DND-41 (cell line): ENCODE measurements around the gene RAPGEF1.

Experiments used
- ATAC-seq: fragments of 200-7000 bp; cut with Tn5 transposase; 3 replicates; pipeline ENCODE4 v1.9.1; 2021; ENCODE audit warnings: low read depth; ENCODE audit not compliant: insufficient read depth
- DNase-seq: peaks from one replicate; pipeline ENCODE4 v3.0.0-alpha.2; 2020
- H2AFZ ChIP-seq: 2 replicates; pipeline ENCODE4 v1.6.0; 2012; ENCODE audit warnings: low read depth, low read length
- H3K27ac ChIP-seq: 2 replicates; pipeline ENCODE4 v1.5.1; 2012; ENCODE audit warnings: low read length, inconsistent platforms
- H3K27me3 ChIP-seq: fragments of 200-600 bp; sonication (generic); 2 replicates; pipeline ENCODE4 v1.6.0; 2012; ENCODE audit warnings: low read length, mild to moderate bottlenecking, inconsistent platforms; ENCODE audit not compliant: insufficient read depth, poor library complexity
- H3K36me3 ChIP-seq: 2 replicates; pipeline ENCODE4 v1.5.1; 2012; ENCODE audit warnings: low read length, inconsistent platforms; ENCODE audit not compliant: insufficient read depth
- H3K4me1 ChIP-seq: 2 replicates; pipeline ENCODE4 v1.5.1; 2012; ENCODE audit warnings: mild to moderate bottlenecking, low read length; ENCODE audit not compliant: insufficient read depth
- H3K4me2 ChIP-seq: 2 replicates; pipeline ENCODE4 v1.6.0; 2012; ENCODE audit warnings: mild to moderate bottlenecking, moderate library complexity, low read length, inconsistent platforms; ENCODE audit not compliant: insufficient read depth
- H3K4me3 ChIP-seq, 2 experiments: fragments of 200-600 bp in 1 of 2; shearing (Covaris generic) in 1 of 2; 2 replicates each; pipeline ENCODE4 v1.5.1; 2012 to 2016; ENCODE audit warnings: inconsistent platforms in 2 of 2, low read length in 2 of 2, mild to moderate bottlenecking in 2 of 2, low read depth in 1 of 2, moderate library complexity in 1 of 2
- H3K79me2 ChIP-seq: 2 replicates; pipeline ENCODE4 v1.6.0; 2012; ENCODE audit warnings: low read length, inconsistent platforms; ENCODE audit not compliant: insufficient read depth
- H3K9ac ChIP-seq: 2 replicates; pipeline ENCODE4 v1.6.0; 2012; ENCODE audit warnings: low read depth, mild to moderate bottlenecking, inconsistent platforms, low read length, moderate library complexity
- H3K9me3 ChIP-seq: 2 replicates; pipeline ENCODE4 v1.5.1; 2012; ENCODE audit warnings: low read length, moderate library complexity, mild to moderate bottlenecking, inconsistent platforms; ENCODE audit not compliant: insufficient read depth, severe bottlenecking
- H4K20me1 ChIP-seq: 2 replicates; pipeline ENCODE4 v1.6.0; 2012; ENCODE audit warnings: low read length; ENCODE audit not compliant: insufficient read depth
- EZH2 ChIP-seq: IDR thresholded peaks from 3 replicates; pipeline ENCODE4 v1.6.1; 2012; ENCODE audit warnings: borderline replicate concordance, low read depth, mild to moderate bottlenecking, moderate library complexity, low read length, inconsistent platforms; ENCODE audit not compliant: severe bottlenecking
- TF ChIP-seq, protein P1 (sequence below): IDR thresholded peaks from 2 replicates; pipeline ENCODE4 v1.5.1; 2012; ENCODE audit warnings: borderline replicate concordance, low read length, moderate library complexity, mild to moderate bottlenecking; ENCODE audit not compliant: poor library complexity, severe bottlenecking; ENCODE audit errors: extremely low read depth

The RAPGEF1 gene

GRCh38 chr9:131784748-131785501 is 45.0 kb upstream of the RAPGEF1 start:
- Histone ChIP-seq H3K36me3 (no peaks in the 10 kb centered on the region), H3K4me3 (no peak overlapping the region), H3K27ac (no peak overlapping the region), H3K9me3 (no peaks in the 10 kb centered on the region), H3K9ac (no peak overlapping the region), H2AFZ (no peak overlapping the region), H3K79me2 (no peaks in the 10 kb centered on the region), H3K4me2 (no peak overlapping the region), H3K27me3 (no peaks in the 10 kb centered on the region), H3K4me1 (no peaks in the 10 kb centered on the region), H4K20me1 (no peaks in the 10 kb centered on the region)
- ATAC-seq (no peak), DNase-seq (no peak)
- TF ChIP-seq, protein P1, sequence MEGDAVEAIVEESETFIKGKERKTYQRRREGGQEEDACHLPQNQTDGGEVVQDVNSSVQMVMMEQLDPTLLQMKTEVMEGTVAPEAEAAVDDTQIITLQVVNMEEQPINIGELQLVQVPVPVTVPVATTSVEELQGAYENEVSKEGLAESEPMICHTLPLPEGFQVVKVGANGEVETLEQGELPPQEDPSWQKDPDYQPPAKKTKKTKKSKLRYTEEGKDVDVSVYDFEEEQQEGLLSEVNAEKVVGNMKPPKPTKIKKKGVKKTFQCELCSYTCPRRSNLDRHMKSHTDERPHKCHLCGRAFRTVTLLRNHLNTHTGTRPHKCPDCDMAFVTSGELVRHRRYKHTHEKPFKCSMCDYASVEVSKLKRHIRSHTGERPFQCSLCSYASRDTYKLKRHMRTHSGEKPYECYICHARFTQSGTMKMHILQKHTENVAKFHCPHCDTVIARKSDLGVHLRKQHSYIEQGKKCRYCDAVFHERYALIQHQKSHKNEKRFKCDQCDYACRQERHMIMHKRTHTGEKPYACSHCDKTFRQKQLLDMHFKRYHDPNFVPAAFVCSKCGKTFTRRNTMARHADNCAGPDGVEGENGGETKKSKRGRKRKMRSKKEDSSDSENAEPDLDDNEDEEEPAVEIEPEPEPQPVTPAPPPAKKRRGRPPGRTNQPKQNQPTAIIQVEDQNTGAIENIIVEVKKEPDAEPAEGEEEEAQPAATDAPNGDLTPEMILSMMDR: no peak
- no peak for TF ChIP-seq EZH2

GRCh38 chr9:131781069-131781468 is 41.2 kb upstream of the RAPGEF1 start:
- DNase-seq (no peak), ATAC-seq (no peak)
- no peaks in the 10 kb centered on the region for H3K4me1 ChIP-seq
- H3K27ac ChIP-seq: no peak overlapping the region
- no peak overlapping the region for H3K4me2 ChIP-seq
- no peaks in the 10 kb centered on the region for H3K27me3 ChIP-seq
- no peaks in the 10 kb centered on the region for H3K9me3 ChIP-seq
- H3K4me3 ChIP-seq: no peak overlapping the region
- no peak overlapping the region for H3K9ac ChIP-seq
- H3K79me2 ChIP-seq: no peaks in the 10 kb centered on the region
- no peak for TF ChIP-seq EZH2
- TF ChIP-seq, protein P1: no peak
- H3K36me3 ChIP-seq: no peaks in the 10 kb centered on the region
- no peak overlapping the region for H2AFZ ChIP-seq
- H4K20me1 ChIP-seq: no peaks in the 10 kb centered on the region

DNA sequence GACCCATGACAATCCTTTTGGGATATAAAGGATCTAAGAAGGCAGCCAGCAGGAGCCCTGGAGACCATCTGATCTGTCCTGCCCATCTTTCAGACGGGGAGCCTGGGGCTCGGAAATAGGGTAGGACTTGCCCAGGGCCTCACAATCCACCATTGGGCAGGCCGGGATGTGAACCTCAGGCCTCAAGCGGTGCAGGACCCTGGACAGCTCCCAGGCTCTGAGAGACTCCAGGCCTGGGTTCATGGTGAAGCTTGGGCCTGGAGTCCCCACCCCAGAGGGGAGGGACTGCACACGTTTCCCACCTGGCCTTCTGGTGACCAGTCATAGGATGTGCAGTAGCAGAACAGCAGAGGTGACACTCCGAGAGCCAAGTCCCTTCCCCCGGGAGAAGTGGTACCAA is 36.6 kb upstream of the RAPGEF1 start:
- Histone ChIP-seq H4K20me1 (peaks cover 6% of the 10 kb centered on the region; the same call in 1 of the 2 replicates), H3K4me1 (no peaks in the 10 kb centered on the region), H3K27me3 (no peaks in the 10 kb centered on the region), H3K79me2 (no peaks in the 10 kb centered on the region), H3K9ac (no peak overlapping the region), H3K9me3 (no peaks in the 10 kb centered on the region), H3K36me3 (no peaks in the 10 kb centered on the region), H3K4me2 (no peak overlapping the region), H2AFZ (no peak overlapping the region), H3K27ac (no peak overlapping the region), H3K4me3 (no peak overlapping the region)
- DNase-seq (peak; percentile 59), ATAC-seq (peak; percentile 83)
- TF ChIP-seq, protein P1: no peak
- no peak for TF ChIP-seq EZH2
